ENCODE measurements around the gene STK32B.
"Not testable (repeated sequence)": the region's sequence is repeated elsewhere in the genome, so short reads cannot be mapped to it uniquely, and the experiment has no call there.

STK32B gene

GRCh38 chr4:5213087-5213595, 161.9 kb downstream of the STK32B start:
- DNase-seq = no peak

DNA sequence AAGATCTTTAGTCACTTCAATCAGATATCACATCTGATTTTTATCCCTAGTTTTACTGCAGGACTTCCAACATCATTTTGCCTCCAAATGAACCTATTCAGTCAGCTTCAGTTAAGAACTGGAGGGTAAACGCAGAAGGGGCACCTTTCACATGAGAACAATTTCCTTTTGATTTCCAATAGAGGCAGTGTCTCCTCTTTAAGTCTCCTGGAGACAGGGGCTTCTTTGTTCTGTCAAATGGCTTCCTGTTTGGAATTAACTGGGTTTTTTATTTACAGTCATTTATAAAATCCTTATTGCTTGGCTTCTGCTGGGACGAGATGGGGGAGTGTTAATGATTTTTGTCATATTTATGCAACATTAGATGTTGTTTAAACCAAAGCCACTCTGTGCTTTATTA, 164.0 kb downstream of the STK32B start:
- no peak for DNase-seq

GRCh38 chr4:5217421-5217820, 166.1 kb downstream of the STK32B start:
- no peak for DNase-seq

DNA sequence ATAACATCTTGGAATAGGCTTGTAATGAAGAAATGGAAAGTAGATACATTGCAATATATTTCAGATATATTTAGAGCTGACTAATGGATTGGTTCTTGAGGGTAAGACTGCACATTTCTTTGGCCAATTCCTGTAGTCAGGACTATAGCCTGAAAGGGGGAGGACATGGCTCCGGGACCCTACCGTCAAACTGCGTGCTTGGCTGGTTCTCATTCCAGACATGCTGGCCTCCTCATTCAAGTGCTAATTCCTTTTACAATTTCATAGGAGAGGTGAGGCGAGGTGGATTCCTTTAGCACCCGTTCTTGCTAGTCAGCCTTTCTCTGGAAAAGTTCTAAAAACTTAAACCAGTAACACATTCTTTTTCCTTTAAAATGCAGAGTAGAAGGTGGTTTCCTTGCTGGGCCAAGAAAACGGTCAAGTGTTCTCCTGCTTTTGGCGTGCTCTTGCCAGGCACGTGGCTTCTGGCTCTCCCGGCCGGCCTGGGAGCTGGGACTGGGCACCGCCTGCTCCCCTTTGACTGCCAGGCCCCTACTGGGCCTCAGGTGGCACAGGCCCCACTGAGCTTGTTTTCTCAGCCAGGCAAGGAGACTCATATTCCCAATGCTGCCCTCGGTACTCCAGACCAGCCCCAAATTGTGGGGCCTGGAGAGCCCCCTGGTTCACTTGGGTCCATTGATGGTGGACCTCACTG, 167.2 kb downstream of the STK32B start:
- DNase-seq = no peak

DNA sequence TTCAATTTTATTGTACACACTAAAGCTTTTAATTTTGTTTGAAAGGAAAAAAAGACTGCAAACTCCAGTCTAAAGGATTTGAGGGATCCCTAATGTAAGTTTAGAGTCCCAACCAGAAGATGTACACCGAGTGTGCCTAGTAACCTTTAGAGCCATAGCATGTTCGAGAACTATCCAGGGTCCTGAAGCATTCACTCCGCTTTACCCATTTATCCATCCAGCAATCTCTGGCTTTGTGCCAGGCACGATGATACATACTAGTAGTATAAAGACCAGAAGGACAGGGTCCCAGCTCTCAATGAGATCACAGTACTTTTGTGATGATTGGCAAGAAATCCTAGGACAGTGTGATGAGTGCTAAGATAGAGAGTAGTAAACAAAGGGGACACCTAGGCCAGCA, 168.7 kb downstream of the STK32B start:
- DNase-seq = no peak

DNA sequence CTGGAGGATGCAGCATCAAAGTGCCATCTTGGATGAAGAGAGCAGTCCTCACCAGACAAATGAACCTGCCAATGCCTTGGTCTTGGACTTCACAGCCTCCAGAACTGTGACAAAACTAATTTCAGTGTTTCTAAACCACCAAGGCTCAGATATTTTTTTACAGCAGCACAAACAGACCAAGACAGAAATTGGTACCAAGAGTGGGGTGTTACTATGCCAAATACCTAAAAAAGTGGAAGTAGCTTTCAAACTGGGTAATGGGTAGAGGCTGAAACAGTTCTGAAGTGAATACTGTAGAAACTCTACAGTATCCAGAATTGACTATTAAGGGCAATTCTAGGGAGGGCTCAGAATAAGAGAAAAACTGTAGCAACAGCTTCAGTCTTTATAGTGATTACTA, 170.8 kb downstream of the STK32B start:
- DNase-seq = no peak

GRCh38 chr4:5222951-5223350, 171.7 kb downstream of the STK32B start:
- no peak for DNase-seq

GRCh38 chr4:5224340-5224739, 173.1 kb downstream of the STK32B start:
- no peak for DNase-seq

- no peak for DNase-seq
Observed at GRCh38 chr4:5232549-5232948, 181.3 kb downstream of the STK32B start.

DNA sequence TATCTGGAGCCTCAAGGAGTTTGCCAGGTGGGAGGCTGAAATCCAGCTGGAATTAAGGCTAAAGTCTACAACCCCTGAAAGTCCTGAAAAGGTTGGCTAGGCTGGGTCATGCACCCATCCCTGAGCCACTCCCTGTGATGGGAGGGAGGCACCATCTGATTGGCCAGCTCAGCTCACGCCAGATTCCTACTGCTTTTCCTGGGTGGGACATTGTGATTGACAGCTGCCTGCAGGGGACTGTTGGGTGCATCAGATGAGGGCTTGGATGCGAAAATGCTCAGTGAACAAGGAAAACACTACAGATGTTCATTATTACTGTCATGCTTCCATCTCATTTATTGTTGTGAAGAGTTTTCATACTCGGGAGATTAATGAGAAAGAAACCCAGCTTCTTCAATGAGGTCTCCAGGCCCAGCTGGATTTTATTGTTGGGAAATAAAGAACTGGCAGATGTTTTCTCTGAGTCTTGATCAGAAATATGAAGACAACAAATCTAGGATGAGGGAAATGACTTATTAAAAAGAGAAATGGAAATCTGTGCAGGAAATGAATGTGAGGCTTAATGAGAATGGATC, 185.9 kb downstream of the STK32B start:
- no peak for DNase-seq

GRCh38 chr4:5238173-5238572, 186.9 kb downstream of the STK32B start:
- no peak for DNase-seq

DNA sequence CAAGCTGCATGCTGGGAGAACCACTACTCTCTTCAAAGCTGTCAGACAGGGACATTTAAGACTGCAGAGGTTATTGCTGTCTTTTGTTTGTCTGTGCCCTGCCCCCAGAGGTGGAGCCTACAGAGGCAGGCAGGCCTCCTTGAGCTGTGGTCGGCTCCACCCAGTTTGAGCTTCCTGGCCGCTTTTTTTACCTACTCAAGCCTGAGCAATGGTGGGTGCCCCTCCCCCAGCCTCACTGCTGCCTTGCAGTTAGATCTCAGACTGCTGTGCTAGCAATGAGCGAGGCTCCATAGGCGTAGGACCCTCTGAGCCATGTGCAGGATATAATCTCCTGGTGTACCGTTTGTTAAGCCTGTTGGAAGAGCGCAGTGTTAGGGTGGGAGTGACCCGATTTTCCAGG, 195.8 kb downstream of the STK32B start:
- not testable (repeated sequence) for DNase-seq

DNA sequence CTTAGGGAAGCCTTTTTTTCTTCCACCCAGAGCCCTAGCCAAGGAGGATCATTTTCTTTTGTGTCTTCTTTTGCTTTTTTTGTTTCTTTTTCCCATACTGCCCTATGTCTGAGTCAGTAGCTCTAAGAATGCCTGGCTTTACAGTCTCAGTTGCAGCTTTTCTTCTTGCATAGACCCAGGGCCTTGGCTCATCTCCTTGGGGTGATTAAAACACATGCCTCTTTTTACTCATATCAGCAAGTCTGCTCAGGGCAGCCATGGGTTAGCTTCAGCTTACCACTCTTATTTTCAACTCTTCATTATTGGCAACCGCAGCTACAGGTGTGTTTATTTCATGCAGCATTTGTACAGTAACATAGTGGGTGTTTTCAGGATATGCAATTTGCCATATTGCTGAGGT, 196.5 kb downstream of the STK32B start:
- no peak for DNase-seq

DNA sequence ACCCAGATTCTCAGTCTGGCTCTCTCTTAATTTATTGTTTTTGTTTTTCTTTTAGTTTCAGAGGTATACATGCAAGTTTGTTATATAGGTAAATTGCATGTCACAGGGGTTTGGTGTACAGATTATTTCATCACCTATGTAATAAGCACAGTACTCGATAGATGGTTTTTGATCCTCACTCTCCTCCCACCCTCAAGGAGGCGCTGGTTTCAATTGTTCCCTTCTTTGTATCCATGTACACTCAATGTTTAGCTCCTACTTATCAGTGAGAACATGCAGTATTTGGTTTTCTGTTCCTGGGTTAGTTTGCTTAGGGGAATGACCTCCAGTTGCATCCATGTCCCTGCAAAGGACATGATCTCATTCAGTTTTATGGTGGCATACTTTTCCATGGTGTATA, 198.4 kb downstream of the STK32B start:
- no peak for DNase-seq

DNA sequence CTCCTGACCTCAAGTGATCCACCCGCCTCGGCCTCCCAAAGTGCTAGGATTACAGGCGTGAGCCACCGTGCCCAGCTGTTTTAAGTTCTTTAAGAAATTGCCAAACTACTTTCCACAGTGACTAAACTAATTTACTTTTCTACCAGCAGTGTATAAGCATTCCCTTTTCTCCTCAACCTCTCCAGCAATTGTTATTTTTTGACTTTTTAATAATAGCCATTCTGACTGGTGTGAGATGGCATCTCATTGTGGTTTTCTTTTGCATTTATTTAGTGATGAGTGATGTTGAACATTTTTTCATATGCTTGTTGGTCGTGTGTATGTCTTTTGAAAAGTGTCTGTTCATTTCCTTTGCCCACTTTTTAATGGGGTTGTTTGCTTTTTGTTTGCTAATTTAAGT, 199.3 kb downstream of the STK32B start:
- not testable (repeated sequence) for DNase-seq

DNA sequence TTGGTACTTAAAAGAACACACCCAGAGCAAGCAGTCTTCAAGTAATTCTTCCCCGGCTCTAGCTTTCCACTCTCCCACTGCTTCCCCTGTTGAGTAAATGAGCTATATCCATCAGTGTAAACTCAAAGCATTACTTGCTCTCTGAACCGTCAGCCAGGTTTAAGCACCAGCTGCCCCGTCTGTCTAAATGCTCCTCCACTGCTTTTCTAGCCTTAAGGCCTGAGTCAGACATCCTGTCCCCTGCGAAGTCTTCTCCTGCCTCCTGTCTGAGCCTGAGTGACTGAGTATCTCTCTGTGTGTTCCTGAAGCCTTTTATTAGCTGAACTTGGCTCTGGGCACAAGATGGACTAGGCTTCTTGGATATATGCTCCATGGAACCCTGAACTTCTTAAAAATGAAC, 205.1 kb downstream of the STK32B start:
- no peak for DNase-seq

DNA sequence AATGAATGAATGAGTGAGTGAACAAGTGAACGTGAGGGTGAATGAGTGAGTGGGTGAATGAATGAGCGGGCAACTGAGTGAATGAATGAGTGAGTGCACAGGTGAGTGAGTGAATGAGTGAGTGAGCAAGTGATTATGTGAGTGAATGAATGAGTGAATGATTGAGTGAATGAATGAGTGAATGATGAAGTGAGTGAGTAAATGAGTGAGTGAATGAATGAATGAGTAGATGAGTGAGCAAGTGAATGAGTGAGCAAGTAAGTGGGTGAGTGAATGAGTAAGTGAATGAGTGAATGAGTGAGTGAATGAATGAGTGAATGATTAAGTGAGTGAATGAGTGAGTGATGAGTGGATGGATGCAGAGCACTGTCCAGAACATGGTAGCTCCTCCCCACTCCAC, 205.8 kb downstream of the STK32B start:
- DNase-seq = no peak

GRCh38 chr4:5259471-5259870, 208.2 kb downstream of the STK32B start:
- DNase-seq = no peak

- no peak for DNase-seq
Observed at GRCh38 chr4:5260121-5260520, 208.8 kb downstream of the STK32B start.

- no peak for DNase-seq
Observed at GRCh38 chr4:5261866-5262265, 210.6 kb downstream of the STK32B start.

DNA sequence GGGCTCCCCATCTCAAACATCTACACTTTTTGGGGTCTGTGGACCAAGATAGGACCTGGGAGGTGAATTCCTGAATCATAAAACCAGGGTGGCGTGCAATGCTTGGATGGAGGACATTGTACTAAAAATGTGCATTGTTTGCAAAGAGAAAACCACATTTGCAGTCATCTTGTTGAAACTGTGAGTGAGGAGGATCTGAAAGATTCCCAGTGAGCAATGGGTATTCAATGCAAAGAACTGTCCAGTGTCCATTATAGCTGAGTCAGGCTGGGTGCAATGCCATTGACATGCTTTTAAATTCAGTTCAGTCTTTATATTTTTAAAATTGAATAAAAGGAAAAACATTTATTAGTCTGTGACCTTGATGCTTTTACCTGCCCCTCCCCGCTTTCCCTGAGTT, 215.7 kb downstream of the STK32B start:
- no peak for DNase-seq

- DNase-seq = no peak
Observed at GRCh38 chr4:5267408-5267807, 216.1 kb downstream of the STK32B start.

DNA sequence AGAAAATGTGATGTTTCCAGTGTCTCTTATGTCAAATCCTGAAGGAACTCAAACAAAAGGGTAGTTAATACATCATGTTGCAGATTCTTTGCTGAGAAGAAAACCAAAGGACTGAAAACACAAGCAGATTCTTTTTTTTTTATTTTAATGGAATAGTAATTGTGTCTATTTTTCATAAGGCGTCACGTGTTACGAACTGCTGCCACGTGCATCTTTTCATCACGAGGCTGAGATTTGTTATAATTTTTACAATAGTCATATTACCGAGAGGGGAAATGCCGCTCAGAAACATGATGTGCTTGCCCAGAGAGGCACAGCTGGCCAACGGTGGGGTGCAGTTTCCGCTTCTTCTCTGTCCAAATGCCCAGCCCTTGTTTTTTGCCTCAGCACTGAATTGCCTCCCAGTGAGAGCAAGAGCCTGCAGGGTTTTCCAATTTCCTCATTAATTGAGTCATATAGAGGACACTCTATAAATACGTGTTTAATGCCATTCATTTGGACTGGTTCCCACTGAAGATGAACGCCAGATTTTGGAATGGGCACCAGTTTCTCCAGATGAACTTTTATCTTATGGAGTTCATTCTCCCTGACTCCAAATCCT, 225.3 kb downstream of the STK32B start:
- DNase-seq = no peak

GRCh38 chr4:5277079-5277478, 225.8 kb downstream of the STK32B start:
- DNase-seq = no peak

- no peak for DNase-seq
Observed at GRCh38 chr4:5278213-5278612, 226.9 kb downstream of the STK32B start.
